ENCODE data around the gene PAN3. TPM values are rescaled to one million over a fixed set of nuclear protein-coding genes. Genes with fewer than 3 reads are reported as not detected.

PAN3 gene
- total and polyA plus RNA-seq, 2 experiments from 2014 or later, result 16.7 to 17.3 TPM

- H3K36me3 ChIP-seq (ENCODE audit: low read depth), result no peaks in the 10 kb centered on the region
- DNase-seq, result peak; percentile 54
- no peaks in the 10 kb centered on the region for H3F3A ChIP-seq (ENCODE audit: insufficient read depth)
- WGBS, 2 experiments (ENCODE audit: low coverage in 1 of 2, low lambda C conversion rate in 2 of 2, missing lambda C conversion rate in 2 of 2), result 78 to 81% methylated on average over 6 of the region's 6 CpGs
- no peak overlapping the region for H3K4me2 ChIP-seq (ENCODE audit: unreplicated experiment)
- no peaks in the 10 kb centered on the region for H3K79me2 ChIP-seq (ENCODE audit: insufficient read depth)
- no peaks in the 10 kb centered on the region for H4K20me1 ChIP-seq (ENCODE audit: insufficient read depth)
- H2AFZ ChIP-seq, result no peak overlapping the region
- H3K9me3 ChIP-seq (ENCODE audit: low read depth), result no peaks in the 10 kb centered on the region
- TF ChIP-seq EZH2 (IDR thresholded peaks at IDR 0.05; ENCODE audit: insufficient read depth, poor library complexity, severe bottlenecking) (no peak), EZH2phosphoT487 (IDR thresholded peaks at IDR 0.05; ENCODE audit: insufficient read depth, low read depth) (no peak)
- H3K9ac ChIP-seq, result no peak overlapping the region
- no peak overlapping the region for H3K4me3 ChIP-seq
- no peaks in the 10 kb centered on the region for H3K9me2 ChIP-seq (ENCODE audit: insufficient read depth)
- peaks cover 5% of the 10 kb centered on the region for H3K4me1 ChIP-seq (ENCODE audit: insufficient read depth)
- in situ Hi-C loops (cut with MboI), result no loop called here
- H3K27ac ChIP-seq, result no peak overlapping the region
- H3K27me3 ChIP-seq (replicated peaks; ENCODE audit: insufficient read depth), result no peaks in the 10 kb centered on the region
Measured at GRCh38 chr13:28313579-28313978, 175.2 kb downstream of the PAN3 start.

GRCh38 chr13:28314879-28315278, 176.5 kb downstream of the PAN3 start:
- Histone ChIP-seq H3K27me3 (replicated peaks; ENCODE audit: insufficient read depth) (no peaks in the 10 kb centered on the region), H3K36me3 (ENCODE audit: low read depth) (no peaks in the 10 kb centered on the region), H3K4me2 (ENCODE audit: unreplicated experiment) (no peak overlapping the region), H3K4me1 (ENCODE audit: insufficient read depth) (peaks cover 5% of the 10 kb centered on the region), H3F3A (ENCODE audit: insufficient read depth) (no peaks in the 10 kb centered on the region), H3K4me3 (no peak overlapping the region), H2AFZ (no peak overlapping the region), H3K9ac (no peak overlapping the region), H3K79me2 (ENCODE audit: insufficient read depth) (no peaks in the 10 kb centered on the region), H3K27ac (no peak overlapping the region), H3K9me3 (ENCODE audit: low read depth) (no peaks in the 10 kb centered on the region), H3K9me2 (ENCODE audit: insufficient read depth) (no peaks in the 10 kb centered on the region), H4K20me1 (ENCODE audit: insufficient read depth) (no peaks in the 10 kb centered on the region)
- TF ChIP-seq EZH2 (IDR thresholded peaks at IDR 0.05; ENCODE audit: insufficient read depth, poor library complexity, severe bottlenecking), result no peak
- TF ChIP-seq EZH2phosphoT487 (IDR thresholded peaks at IDR 0.05; ENCODE audit: insufficient read depth, low read depth), result no peak
- DNase-seq, result no peak
- in situ Hi-C loops (cut with MboI), result no loop called here
- WGBS, 2 experiments (ENCODE audit: low coverage in 1 of 2, low lambda C conversion rate in 2 of 2, missing lambda C conversion rate in 2 of 2), result 95 to 97% methylated on average over 6 of the region's 6 CpGs

- H3K27me3 ChIP-seq (replicated peaks; ENCODE audit: insufficient read depth), result no peaks in the 10 kb centered on the region
- peak overlapping the region; percentile 37; the same call in 1 of the 2 replicates for H2AFZ ChIP-seq
- in situ Hi-C loops (cut with MboI), result no loop called here
- H3F3A ChIP-seq (ENCODE audit: insufficient read depth), result no peaks in the 10 kb centered on the region
- no peaks in the 10 kb centered on the region for H3K9me2 ChIP-seq (ENCODE audit: insufficient read depth)
- WGBS, 2 experiments (ENCODE audit: low coverage in 1 of 2, low lambda C conversion rate in 2 of 2, missing lambda C conversion rate in 2 of 2), result 68 to 82% methylated on average over 5 of the region's 5 CpGs
- no peak overlapping the region for H3K9ac ChIP-seq
- no peak overlapping the region for H3K27ac ChIP-seq
- DNase-seq, result no peak
- peaks cover 5% of the 10 kb centered on the region for H3K4me1 ChIP-seq (ENCODE audit: insufficient read depth)
- no peaks in the 10 kb centered on the region for H3K9me3 ChIP-seq (ENCODE audit: low read depth)
- no peaks in the 10 kb centered on the region for H3K36me3 ChIP-seq (ENCODE audit: low read depth)
- H3K4me2 ChIP-seq (ENCODE audit: unreplicated experiment), result no peak overlapping the region
- no peaks in the 10 kb centered on the region for H3K79me2 ChIP-seq (ENCODE audit: insufficient read depth)
- no peaks in the 10 kb centered on the region for H4K20me1 ChIP-seq (ENCODE audit: insufficient read depth)
- H3K4me3 ChIP-seq, result no peak overlapping the region
- TF ChIP-seq EZH2phosphoT487 (IDR thresholded peaks at IDR 0.05; ENCODE audit: insufficient read depth, low read depth) (no peak), EZH2 (IDR thresholded peaks at IDR 0.05; ENCODE audit: insufficient read depth, poor library complexity, severe bottlenecking) (no peak)
Measured at GRCh38 chr13:28316129-28316528, 177.8 kb downstream of the PAN3 start.

- Histone ChIP-seq H3K4me2 (ENCODE audit: unreplicated experiment) (no peak overlapping the region), H3K4me1 (ENCODE audit: insufficient read depth) (peaks cover 10% of the 10 kb centered on the region), H3K9ac (no peak overlapping the region), H3K27me3 (replicated peaks; ENCODE audit: insufficient read depth) (no peaks in the 10 kb centered on the region), H3K36me3 (ENCODE audit: low read depth) (no peaks in the 10 kb centered on the region), H3K9me3 (ENCODE audit: low read depth) (no peaks in the 10 kb centered on the region), H4K20me1 (ENCODE audit: insufficient read depth) (no peaks in the 10 kb centered on the region), H3K27ac (no peak overlapping the region), H3F3A (ENCODE audit: insufficient read depth) (no peaks in the 10 kb centered on the region), H3K9me2 (ENCODE audit: insufficient read depth) (no peaks in the 10 kb centered on the region), H3K4me3 (no peak overlapping the region), H3K79me2 (ENCODE audit: insufficient read depth) (no peaks in the 10 kb centered on the region), H2AFZ (no peak overlapping the region)
- WGBS, 2 experiments (ENCODE audit: low coverage in 1 of 2, low lambda C conversion rate in 2 of 2, missing lambda C conversion rate in 2 of 2), result 93 to 97% methylated on average over 7 of the region's 7 CpGs
- TF ChIP-seq EZH2phosphoT487 (IDR thresholded peaks at IDR 0.05; ENCODE audit: insufficient read depth, low read depth) (no peak), EZH2 (IDR thresholded peaks at IDR 0.05; ENCODE audit: insufficient read depth, poor library complexity, severe bottlenecking) (no peak)
- in situ Hi-C loops (cut with MboI), result no loop called here
- DNase-seq, result no peak
Measured at GRCh38 chr13:28316836-28317235, 178.5 kb downstream of the PAN3 start.

GRCh38 chr13:28318496-28318895, 180.2 kb downstream of the PAN3 start:
- Histone ChIP-seq H3K4me2 (ENCODE audit: unreplicated experiment) (no peak overlapping the region), H4K20me1 (ENCODE audit: insufficient read depth) (no peaks in the 10 kb centered on the region), H3K9ac (no peak overlapping the region), H3K9me3 (ENCODE audit: low read depth) (no peaks in the 10 kb centered on the region), H2AFZ (no peak overlapping the region), H3F3A (ENCODE audit: insufficient read depth) (peaks cover under 1% of the 10 kb centered on the region; the same call in 1 of the 2 replicates), H3K4me1 (ENCODE audit: insufficient read depth) (peaks cover 23% of the 10 kb centered on the region), H3K27ac (no peak overlapping the region), H3K27me3 (replicated peaks; ENCODE audit: insufficient read depth) (no peaks in the 10 kb centered on the region), H3K9me2 (ENCODE audit: insufficient read depth) (no peaks in the 10 kb centered on the region), H3K79me2 (ENCODE audit: insufficient read depth) (no peaks in the 10 kb centered on the region), H3K36me3 (ENCODE audit: low read depth) (no peaks in the 10 kb centered on the region), H3K4me3 (no peak overlapping the region)
- DNase-seq, result no peak
- in situ Hi-C loops (cut with MboI), result no loop called here
- WGBS, 2 experiments (ENCODE audit: low coverage in 1 of 2, low lambda C conversion rate in 2 of 2, missing lambda C conversion rate in 2 of 2), result 63 to 71% methylated on average over 7 of the region's 7 CpGs
- TF ChIP-seq EZH2phosphoT487 (IDR thresholded peaks at IDR 0.05; ENCODE audit: insufficient read depth, low read depth), result no peak
- TF ChIP-seq EZH2 (IDR thresholded peaks at IDR 0.05; ENCODE audit: insufficient read depth, poor library complexity, severe bottlenecking), result no peak
